GM12878 (cell line): ENCODE data around the gene ABCD4. TPM values are rescaled to one million over a fixed set of nuclear protein-coding genes. Genes with fewer than 3 reads are reported as not detected.

Experiments
- ATAC-seq: fragments of 200-7000 bp; cut with Tn5 transposase; 3 replicates; pipeline ENCODE4 v1.9.1; 2020; ENCODE audit warnings: mild to moderate bottlenecking, moderate library complexity
- BruUV-seq: library from RNA; stranded (reverse); fragments of 400-500 nt; replicated peaks from 2 replicates; lab custom pipeline; 2021; lab: Mats Ljungman, UMichigan
- CTCF ChIA-PET: fragments of 300-600 bp; sonication (Branson Sonifier 250); formaldehyde crosslinking; extraction: SDS; loops from one replicate; lab custom pipeline; 2021; ENCODE audit warnings: inconsistent platforms; lab: Yijun Ruan, JAX
- POLR2A ChIA-PET: fragments of 350-600 bp; formaldehyde crosslinking; extraction: SDS; loops from one replicate; lab custom pipeline; 2021; ENCODE audit warnings: inconsistent platforms; lab: Charles Lee
- RAD21 ChIA-PET: fragments of 300-600 bp; sonication (Branson Sonifier 250); formaldehyde crosslinking; loops from one replicate; lab custom pipeline; 2023; ENCODE audit warnings: antibody characterized with exemption; ENCODE audit not compliant: unreplicated experiment; lab: Charles Lee
- SMC1A ChIA-PET: fragments of 300-600 bp; sonication (Branson Sonifier 250); formaldehyde crosslinking; loops from one replicate; lab custom pipeline; 2023; ENCODE audit not compliant: unreplicated experiment, uncharacterized antibody; lab: Charles Lee
- DNase-seq: peaks from one replicate; pipeline ENCODE4 v3.0.0-alpha.2; 2011; ENCODE audit warnings: low read depth, low spot score
- FAIRE-seq: peaks from 3 replicates; lab custom pipeline; 2011; peaks lifted over from hg19 to GRCh38; lab: Jason Lieb, UNC
- H2AFZ ChIP-seq: 2 replicates; pipeline ENCODE4 v1.6.0; 2011; ENCODE audit warnings: low read depth, low read length, control low read depth; ENCODE audit not compliant: control insufficient read depth
- H3K27ac ChIP-seq: 2 replicates; pipeline ENCODE4 v1.5.1; 2011; ENCODE audit warnings: control low read depth; ENCODE audit not compliant: control insufficient read depth, insufficient read depth
- H3K27me3 ChIP-seq, 2 experiments: replicated peaks in 1 of 2; 2 replicates each; pipeline versions ENCODE4 v1.6.0 to v1.6.1; 2011; ENCODE audit warnings: low read length in 1 of 2; ENCODE audit not compliant: control insufficient read depth in 2 of 2, insufficient read depth in 2 of 2
- H3K36me3 ChIP-seq, 2 experiments: 2 replicates each; pipeline ENCODE4 v1.5.1; 2011; ENCODE audit warnings: low read length in 1 of 2; ENCODE audit not compliant: control insufficient read depth in 2 of 2, insufficient read depth in 2 of 2
- H3K4me1 ChIP-seq: 2 replicates; pipeline ENCODE4 v1.6.1; 2011; ENCODE audit warnings: mild to moderate bottlenecking, low read length, moderate library complexity, mixed read lengths; ENCODE audit not compliant: control insufficient read depth, insufficient read depth
- H3K4me2 ChIP-seq: 2 replicates; pipeline ENCODE4 v1.6.0; 2011; ENCODE audit warnings: control low read depth; ENCODE audit not compliant: control insufficient read depth, insufficient read depth
- H3K4me3 ChIP-seq: fragments of 200-600 bp; sonication (generic); 2 replicates; pipeline ENCODE4 v1.5.1; 2016
- H3K79me2 ChIP-seq: 2 replicates; pipeline ENCODE4 v1.6.0; 2011; ENCODE audit warnings: low read length; ENCODE audit not compliant: control insufficient read depth, insufficient read depth
- H3K9ac ChIP-seq: 2 replicates; pipeline ENCODE4 v1.8.0; 2011; ENCODE audit warnings: low read length, control low read depth, mixed read lengths; ENCODE audit not compliant: control insufficient read depth, insufficient read depth
- H3K9me3 ChIP-seq: replicated peaks from 3 replicates; pipeline ENCODE4 v1.5.1; 2011; ENCODE audit warnings: mild to moderate bottlenecking, low read length; ENCODE audit not compliant: control insufficient read depth, insufficient read depth
- H4K20me1 ChIP-seq: 2 replicates; pipeline ENCODE4 v1.6.0; 2011; ENCODE audit not compliant: control insufficient read depth, insufficient read depth
- EED ChIP-seq: sonication (generic); IDR thresholded peaks from 2 replicates; pipeline ENCODE4 v1.6.1; 2016; ENCODE audit warnings: antibody characterized with exemption, low read depth
- GABPA ChIP-seq: IDR thresholded peaks from 2 replicates; pipeline ENCODE4 v1.6.1; 2014; ENCODE audit warnings: antibody characterized with exemption, low read depth, mild to moderate bottlenecking, inconsistent platforms
- HDAC2 ChIP-seq: fragments of 200-600 bp; sonication (generic); IDR thresholded peaks from 2 replicates; pipeline ENCODE4 v1.6.1; 2017
- MTA3 ChIP-seq: IDR thresholded peaks from 2 replicates; pipeline ENCODE4 v1.6.1; 2012; ENCODE audit warnings: low read length, inconsistent platforms, borderline replicate concordance
- PML ChIP-seq: IDR thresholded peaks from 2 replicates; pipeline ENCODE4 v1.6.1; 2012; ENCODE audit warnings: low read length, inconsistent platforms
- WGBS: methylation state at CpG from one replicate; pipeline ENCODE4 v1.1.6; 2016; ENCODE audit warnings: low lambda C conversion rate; ENCODE audit not compliant: insufficient replicate concordance, insufficient coverage; ENCODE audit errors: missing lambda C conversion rate; 5-methylcytosine and 5-hydroxymethylcytosine counted together
- in situ Hi-C: fragments of 300-500 bp; cut with MboI; formaldehyde crosslinking; loops from 9 replicates; pipeline ENCODE4 v1.14.3; 2018; ENCODE audit warnings: mixed read lengths
- intact Hi-C: fragments of 100-400 bp; cut with micrococcal nuclease; formaldehyde crosslinking; loops from one replicate; pipeline ENCODE4 v1.14.2; 2022; ENCODE audit not compliant: unreplicated experiment
- polyA plus RNA-seq, 11 experiments: library from polyadenylated mRNA; depleted of rRNA in 4 of 11; unstranded in 6 of 11; stranded (reverse) in 5 of 11; fragments of >200 nt; fragmentation: Nextera tagmentation in 4 of 11; fragmentation: Illumina TruSeq in 1 of 11; extraction: Ambion mirVana in 4 of 11; extraction: Trizol in 1 of 11; gene quantifications; 1 replicate in 1 of 11; 2 replicates in 10 of 11; pipeline versions ENCODE4 v1.2.1 to v1.2.3, GENCODE V29; 2011 to 2016; ENCODE audit warnings: inconsistent platforms in 2 of 11, missing spikeins in 2 of 11, low read depth in 1 of 11
- total RNA-seq, 4 experiments: library from RNA; depleted of rRNA in 3 of 4; stranded (reverse); fragments of >200 nt in 3 of 4; fragmentation: Illumina TruSeq in 1 of 4; extraction: Trizol in 1 of 4; gene quantifications; 2 replicates each; pipeline versions ENCODE4 v1.2.1 to v1.2.3, GENCODE V29; 2013 to 2021
- TF ChIP-seq, protein P1 (sequence below): IDR thresholded peaks from 2 replicates; pipeline ENCODE4 v1.6.1; 2011; ENCODE audit warnings: mild to moderate bottlenecking, low read depth, low read length, moderate library complexity; ENCODE audit not compliant: insufficient replicate concordance
- TF ChIP-seq, protein P2 (sequence below): IDR thresholded peaks from 2 replicates; pipeline ENCODE4 v1.6.1; 2012; ENCODE audit warnings: low read depth, low read length, improper control_type of control experiment
- TF ChIP-seq, protein P3 (sequence below): fragments of 450-650 bp; IDR thresholded peaks from 2 replicates; pipeline ENCODE4 v1.6.1; 2017; ENCODE audit warnings: low read depth, mild to moderate bottlenecking, moderate library complexity

ABCD4 gene
- total and polyA plus RNA-seq, 10 of the 15 experiments (the other 5 are each of a cell fraction or from before 2014, with no cell fraction given), result 5.7 to 29.5 (median 23.4) TPM

DNA sequence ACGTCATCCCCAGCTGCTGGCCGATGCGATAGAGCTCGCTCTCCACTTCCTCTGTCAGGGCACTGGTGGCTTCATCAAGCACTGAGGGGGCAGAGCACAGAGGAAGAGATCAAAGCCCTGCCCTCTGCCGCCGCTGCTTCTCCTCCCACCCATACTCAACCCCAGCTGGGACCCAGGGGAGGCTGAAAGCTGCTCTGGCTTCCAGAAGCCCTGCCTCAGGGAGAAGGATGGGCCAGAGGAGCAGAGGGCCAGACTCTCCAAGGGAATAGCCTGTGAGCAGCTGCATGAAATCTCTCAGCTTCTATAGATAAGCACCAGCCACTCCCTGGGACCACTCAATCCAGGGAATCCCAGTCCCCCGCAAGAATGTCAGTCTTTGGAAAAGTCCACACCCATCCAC is 16.0 kb downstream of the ABCD4 start (continued):
- TF ChIP-seq PML, result no peak
- TF ChIP-seq, all 136 proteins: peak for 0

DNA sequence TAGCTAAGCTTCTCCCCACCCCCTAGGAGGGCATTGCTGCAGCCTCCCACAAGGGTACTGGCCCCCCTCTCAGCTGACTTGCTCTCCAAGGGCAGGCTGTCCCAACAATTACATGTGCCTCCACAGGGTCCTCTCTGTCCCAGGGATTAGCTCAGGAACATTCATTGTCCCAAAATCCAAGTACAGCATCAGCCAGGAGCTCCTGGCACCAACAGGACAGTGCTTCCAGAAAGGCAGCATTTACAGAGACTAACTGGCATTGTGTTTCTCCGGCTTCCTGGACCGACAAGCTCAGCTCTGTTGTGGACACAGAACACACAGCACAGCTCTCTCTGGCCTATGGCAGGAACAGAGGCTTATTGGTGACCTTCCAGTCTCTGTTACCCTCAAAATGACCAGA is 21.7 kb downstream of the ABCD4 start:
- no TSS peak for BruUV-seq
- Histone ChIP-seq H3K79me2 (no peaks in the 10 kb centered on the region), H3K27me3 (no peaks in the 10 kb centered on the region), H3K4me3 (no peak overlapping the region), H2AFZ (no peak overlapping the region), H3K36me3 (peaks cover 2% of the 10 kb centered on the region in 2 experiments; a peak in 2 of 4 replicates), H3K27ac (no peak overlapping the region), H4K20me1 (no peaks in the 10 kb centered on the region), H3K9me3 (no peaks in the 10 kb centered on the region; the same call in 2 of the 3 replicates), H3K9ac (no peak overlapping the region), H3K4me2 (no peak overlapping the region), H3K4me1 (no peaks in the 10 kb centered on the region)
- in situ Hi-C loops (no loop called here), intact Hi-C loops (no loop called here)
- 95% methylated on average over 2 of the region's 2 CpGs for WGBS
- FAIRE-seq, result no peak
- ATAC-seq, result no peak
- TF ChIP-seq, protein P1, sequence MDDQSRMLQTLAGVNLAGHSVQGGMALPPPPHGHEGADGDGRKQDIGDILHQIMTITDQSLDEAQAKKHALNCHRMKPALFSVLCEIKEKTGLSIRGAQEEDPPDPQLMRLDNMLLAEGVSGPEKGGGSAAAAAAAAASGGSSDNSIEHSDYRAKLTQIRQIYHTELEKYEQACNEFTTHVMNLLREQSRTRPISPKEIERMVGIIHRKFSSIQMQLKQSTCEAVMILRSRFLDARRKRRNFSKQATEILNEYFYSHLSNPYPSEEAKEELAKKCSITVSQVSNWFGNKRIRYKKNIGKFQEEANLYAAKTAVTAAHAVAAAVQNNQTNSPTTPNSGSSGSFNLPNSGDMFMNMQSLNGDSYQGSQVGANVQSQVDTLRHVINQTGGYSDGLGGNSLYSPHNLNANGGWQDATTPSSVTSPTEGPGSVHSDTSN, result no peak
- TF ChIP-seq, protein P2, sequence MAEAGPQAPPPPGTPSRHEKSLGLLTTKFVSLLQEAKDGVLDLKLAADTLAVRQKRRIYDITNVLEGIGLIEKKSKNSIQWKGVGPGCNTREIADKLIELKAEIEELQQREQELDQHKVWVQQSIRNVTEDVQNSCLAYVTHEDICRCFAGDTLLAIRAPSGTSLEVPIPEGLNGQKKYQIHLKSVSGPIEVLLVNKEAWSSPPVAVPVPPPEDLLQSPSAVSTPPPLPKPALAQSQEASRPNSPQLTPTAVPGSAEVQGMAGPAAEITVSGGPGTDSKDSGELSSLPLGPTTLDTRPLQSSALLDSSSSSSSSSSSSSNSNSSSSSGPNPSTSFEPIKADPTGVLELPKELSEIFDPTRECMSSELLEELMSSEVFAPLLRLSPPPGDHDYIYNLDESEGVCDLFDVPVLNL, result no peak
- TF ChIP-seq, protein P3, sequence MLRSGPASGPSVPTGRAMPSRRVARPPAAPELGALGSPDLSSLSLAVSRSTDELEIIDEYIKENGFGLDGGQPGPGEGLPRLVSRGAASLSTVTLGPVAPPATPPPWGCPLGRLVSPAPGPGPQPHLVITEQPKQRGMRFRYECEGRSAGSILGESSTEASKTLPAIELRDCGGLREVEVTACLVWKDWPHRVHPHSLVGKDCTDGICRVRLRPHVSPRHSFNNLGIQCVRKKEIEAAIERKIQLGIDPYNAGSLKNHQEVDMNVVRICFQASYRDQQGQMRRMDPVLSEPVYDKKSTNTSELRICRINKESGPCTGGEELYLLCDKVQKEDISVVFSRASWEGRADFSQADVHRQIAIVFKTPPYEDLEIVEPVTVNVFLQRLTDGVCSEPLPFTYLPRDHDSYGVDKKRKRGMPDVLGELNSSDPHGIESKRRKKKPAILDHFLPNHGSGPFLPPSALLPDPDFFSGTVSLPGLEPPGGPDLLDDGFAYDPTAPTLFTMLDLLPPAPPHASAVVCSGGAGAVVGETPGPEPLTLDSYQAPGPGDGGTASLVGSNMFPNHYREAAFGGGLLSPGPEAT, result no peak
- TF ChIP-seq MTA3, result no peak
- no peak for TF ChIP-seq GABPA
- no peak for TF ChIP-seq HDAC2
- TF ChIP-seq EED, result no peak
- ChIA-PET RAD21 (no interaction called here), POLR2A (no interaction called here), SMC1A (no interaction called here), CTCF (interaction anchor here (1.2 to 1.4 kb wide), 3 partner anchors 10 to 13 kb away, joined by 3 read pairs; no protein-coding TSS in a partner anchor)
- DNase-seq, result no peak
